Measurements from ENCODE around the gene RACK1.

GRCh38 chr5:181233088-181233800 lies 10.5 kb downstream of the RACK1 start:
- no peak for TF ChIP-seq POLR2A (IDR thresholded peaks at IDR 0.05; ENCODE audit: low read length)
- no peak for TF ChIP-seq GATA1 (IDR thresholded peaks at IDR 0.05; ENCODE audit: low read depth, low read length)
